Activated T-cell treated with anti-CD3 and anti-CD28 coated beads, Interleukin-2, amount 50 U/mL, for 72 hours (primary cell): ENCODE results near the gene CALY. TPM values are rescaled to one million over a fixed set of nuclear protein-coding genes. Genes with fewer than 3 reads are reported as not detected.

ENCODE experiments used
- ATAC-seq, 2 donors: fragments of 150-1000 bp; cut with Tn5 transposase; replicated peaks in 1 of 2; 2 replicates each; pipeline ENCODE4 v1.10.0; 2021; ENCODE audit warnings: moderate library complexity in 2 of 2, mild to moderate bottlenecking in 1 of 2
- DNase-seq, 2 donors: peaks; one replicate each; pipeline ENCODE4 v3.0.0; 2021 to 2022; ENCODE audit warnings: mixed read lengths in 1 of 2
- H3K27ac Mint-ChIP-seq: one replicate; pipeline ENCODE4 v1.8.0; 2022; ENCODE audit warnings: mild to moderate bottlenecking, moderate library complexity, mixed read lengths
- H3K27me3 Mint-ChIP-seq: one replicate; pipeline ENCODE4 v1.8.0; 2022; ENCODE audit warnings: low read depth, mixed read lengths
- H3K36me3 Mint-ChIP-seq, 2 donors: one replicate each; pipeline ENCODE4 v1.8.0; 2022; ENCODE audit warnings: mixed read lengths in 2 of 2, mild to moderate bottlenecking in 1 of 2; ENCODE audit not compliant: insufficient read depth in 2 of 2
- H3K4me1 Mint-ChIP-seq: one replicate; pipeline ENCODE4 v1.8.0; 2022; ENCODE audit warnings: low read depth, mixed read lengths
- H3K4me3 Mint-ChIP-seq, 2 donors: one replicate each; pipeline ENCODE4 v1.8.0; 2022; ENCODE audit warnings: mild to moderate bottlenecking in 2 of 2, mixed read lengths in 2 of 2, moderate library complexity in 2 of 2
- H3K9me3 Mint-ChIP-seq, 2 donors: one replicate each; pipeline ENCODE4 v1.8.0; 2022; ENCODE audit warnings: mixed read lengths in 2 of 2
- total RNA-seq, 2 donors: library from RNA; stranded (reverse); gene quantifications; one replicate each; pipeline ENCODE4 v1.2.3, GENCODE V29; 2022

The CALY gene
- total RNA-seq, 2 donors from 2014 or later = 0.09 TPM; not detected in 1

DNA sequence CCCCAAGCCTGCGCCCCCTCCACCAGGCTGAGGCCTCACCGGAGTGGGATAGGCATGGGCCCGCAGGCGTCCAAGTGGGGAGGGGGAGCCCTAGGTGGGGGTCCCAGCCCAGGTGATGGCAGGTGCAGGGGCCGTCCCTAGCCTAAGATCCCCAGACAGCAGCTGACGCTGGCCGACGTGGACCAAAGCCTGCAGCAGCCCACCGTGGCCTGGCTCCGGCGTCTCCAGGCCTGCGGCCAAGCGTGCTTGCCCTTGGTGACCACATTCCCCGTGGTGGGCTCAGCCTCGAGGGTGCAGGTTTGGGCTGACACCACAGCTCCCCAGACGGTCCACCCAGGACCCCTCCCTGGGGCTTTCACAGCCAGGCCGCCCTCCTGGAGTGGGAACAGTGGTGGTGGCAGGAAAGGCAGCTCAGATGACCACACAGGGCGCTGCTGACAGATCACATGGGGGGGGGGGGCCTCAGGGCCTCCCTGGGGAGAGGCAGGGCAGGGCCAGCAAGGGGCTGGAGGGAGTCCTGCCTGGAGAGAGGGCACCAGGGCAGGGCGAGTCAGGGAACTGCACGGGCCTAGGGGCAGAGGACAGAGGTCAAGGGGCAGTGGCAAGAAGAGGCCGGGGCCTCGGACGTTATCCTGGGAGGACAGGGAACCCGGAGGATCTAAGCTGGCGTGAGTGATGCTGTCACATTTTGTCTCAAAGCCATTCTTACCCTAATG lies 59.3 kb downstream of the CALY start:
- peaks cover 0 to 6% of the 10 kb centered on the region in 2 donors for H3K36me3 Mint-ChIP-seq
- H3K27ac Mint-ChIP-seq = no peak overlapping the region
- no peak for DNase-seq
- no peaks in the 10 kb centered on the region for H3K27me3 Mint-ChIP-seq
- no peak for ATAC-seq
- peak overlapping the region; percentile 82 to 86 for H3K4me3 Mint-ChIP-seq
- peaks cover 22% of the 10 kb centered on the region for H3K4me1 Mint-ChIP-seq
- no peaks in the 10 kb centered on the region for H3K9me3 Mint-ChIP-seq

- peak; percentile 82 to 86 for DNase-seq
- Mint-ChIP-seq H3K27me3 (no peaks in the 10 kb centered on the region), H3K9me3 (no peaks in the 10 kb centered on the region), H3K36me3 (peaks cover 0 to 4% of the 10 kb centered on the region in 2 donors), H3K4me1 (peaks cover 22% of the 10 kb centered on the region), H3K27ac (peak within 1 kb of the TSS; percentile 72), H3K4me3 (peak within 1 kb of the TSS; percentile 93 to 94)
- peak; percentile 55 to 61 for ATAC-seq
Observed at GRCh38 chr10:133276435-133277201, 60.1 kb downstream of the CALY start, which contains the start of gene ADAM8. TSS of gene ADAM8 (minus strand) at chr10:133276868. CDS start at chr10:133276817, 51 bp downstream.

GRCh38 chr10:133276100-133276434 lies 60.6 kb downstream of the CALY start:
- Mint-ChIP-seq H3K36me3 (peaks cover 0 to 4% of the 10 kb centered on the region in 2 donors), H3K27me3 (no peaks in the 10 kb centered on the region), H3K27ac (peak overlapping the region; percentile 72), H3K4me1 (peaks cover 22% of the 10 kb centered on the region), H3K9me3 (no peaks in the 10 kb centered on the region), H3K4me3 (peak overlapping the region; percentile 93 to 94)
- ATAC-seq (no peak), DNase-seq (no peak)

DNA sequence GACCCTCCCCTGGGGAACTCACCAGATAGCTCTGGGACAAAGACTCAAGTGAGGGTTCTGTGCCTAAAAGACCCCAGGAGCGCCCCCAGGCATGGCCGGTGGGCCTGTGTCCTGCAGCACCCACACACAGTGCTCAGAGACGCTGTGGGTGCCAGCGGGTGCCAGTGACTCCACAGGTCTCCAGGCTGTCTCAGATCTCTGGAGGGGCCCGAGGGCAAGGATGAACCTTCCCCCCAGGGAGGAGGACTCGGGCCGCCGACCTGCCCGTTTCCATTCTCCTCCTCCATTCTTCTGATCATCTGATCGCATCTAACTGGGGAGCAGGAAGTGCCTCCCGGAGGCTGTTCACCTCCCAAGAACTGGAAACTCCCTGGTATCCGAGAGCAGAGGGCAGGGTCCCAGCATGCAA lies 61.0 kb downstream of the CALY start:
- DNase-seq = peak; percentile 68
- Mint-ChIP-seq H3K4me1 (peaks cover 22% of the 10 kb centered on the region), H3K27me3 (no peaks in the 10 kb centered on the region), H3K9me3 (no peaks in the 10 kb centered on the region), H3K36me3 (peaks cover 0 to 4% of the 10 kb centered on the region in 2 donors), H3K27ac (peak overlapping the region; percentile 72), H3K4me3 (peak overlapping the region; percentile 93 to 94)
- ATAC-seq = peak; percentile 56 to 61

- peak overlapping the region; percentile 93 to 94 for H3K4me3 Mint-ChIP-seq
- peak; percentile 79 to 80 for DNase-seq
- H3K9me3 Mint-ChIP-seq = no peaks in the 10 kb centered on the region
- H3K27me3 Mint-ChIP-seq = no peaks in the 10 kb centered on the region
- ATAC-seq = peak; percentile 65 to 71
- peaks cover 22% of the 10 kb centered on the region for H3K4me1 Mint-ChIP-seq
- peak overlapping the region; percentile 82 for H3K27ac Mint-ChIP-seq
- peaks cover 0 to 4% of the 10 kb centered on the region in 2 donors for H3K36me3 Mint-ChIP-seq
Observed at GRCh38 chr10:133274751-133275683, 61.7 kb downstream of the CALY start.

Other genes starting within 250 kb of the CALY start
- not detected for gene ADGRA1, start 249.0 kb downstream of the CALY start, total RNA-seq
- 1 to 10 TPM in 1 of 2 donors, under 1 TPM in 1; 0.28 to 1.2 TPM for gene KNDC1, start 176.7 kb downstream of the CALY start, total RNA-seq
- gene UTF1, start 106.7 kb downstream of the CALY start, total RNA-seq = under 1 TPM in 1 of 2 donors, not detected in 1; 0.21 TPM
- gene VENTX, start 99.0 kb downstream of the CALY start, total RNA-seq = under 1 TPM in 1 of 2 donors, not detected in 1; 0.21 TPM
- 100 to 1,000 TPM; 156 to 218 TPM for gene ADAM8, start 60.0 kb downstream of the CALY start, total RNA-seq
- gene TUBGCP2, start 28.0 kb downstream of the CALY start, total RNA-seq = 10 to 100 TPM; 50.9 to 51.2 TPM
- 10 to 100 TPM; 46.1 to 49.8 TPM for gene ZNF511, start 28.0 kb downstream of the CALY start, total RNA-seq
- not detected for gene PRAP1, start 10.5 kb upstream of the CALY start, total RNA-seq
- 10 to 100 TPM; 14.9 to 17.1 TPM for gene FUOM, start 21.1 kb upstream of the CALY start, total RNA-seq
- gene ECHS1, start 36.5 kb upstream of the CALY start, total RNA-seq = 10 to 100 TPM; 47.2 to 53.1 TPM
- 10 to 100 TPM; 12.4 to 13.8 TPM for gene PAOX, start 42.4 kb upstream of the CALY start, total RNA-seq
- gene MTG1, start 57.3 kb upstream of the CALY start, total RNA-seq = 10 to 100 TPM; 58.0 to 67.2 TPM
- gene SPRN, start 87.7 kb upstream of the CALY start, total RNA-seq = not detected
- 1 to 10 TPM; 3.3 to 3.9 TPM for gene SCART1, start 117.0 kb upstream of the CALY start, total RNA-seq
- 1 to 10 TPM in 1 of 2 donors, under 1 TPM in 1; 0.83 to 1.4 TPM for gene CYP2E1, start 190.5 kb upstream of the CALY start, total RNA-seq
- gene SYCE1, start 228.7 kb upstream of the CALY start, total RNA-seq = 1 to 10 TPM in 1 of 2 donors, under 1 TPM in 1; 0.37 to 3.2 TPM